DND-41 (cell line): ENCODE results near the gene DRGX.

ENCODE experiments used
- ATAC-seq: fragments of 200-7000 bp; cut with Tn5 transposase; 3 replicates; pipeline ENCODE4 v1.9.1; 2021; ENCODE audit warnings: low read depth; ENCODE audit not compliant: insufficient read depth
- DNase-seq: peaks from one replicate; pipeline ENCODE4 v3.0.0-alpha.2; 2020
- H2AFZ ChIP-seq: 2 replicates; pipeline ENCODE4 v1.6.0; 2012; ENCODE audit warnings: low read depth, low read length
- H3K27ac ChIP-seq: 2 replicates; pipeline ENCODE4 v1.5.1; 2012; ENCODE audit warnings: low read length, inconsistent platforms
- H3K27me3 ChIP-seq: fragments of 200-600 bp; sonication (generic); 2 replicates; pipeline ENCODE4 v1.6.0; 2012; ENCODE audit warnings: low read length, mild to moderate bottlenecking, inconsistent platforms; ENCODE audit not compliant: insufficient read depth, poor library complexity
- H3K36me3 ChIP-seq: 2 replicates; pipeline ENCODE4 v1.5.1; 2012; ENCODE audit warnings: low read length, inconsistent platforms; ENCODE audit not compliant: insufficient read depth
- H3K4me1 ChIP-seq: 2 replicates; pipeline ENCODE4 v1.5.1; 2012; ENCODE audit warnings: mild to moderate bottlenecking, low read length; ENCODE audit not compliant: insufficient read depth
- H3K4me2 ChIP-seq: 2 replicates; pipeline ENCODE4 v1.6.0; 2012; ENCODE audit warnings: mild to moderate bottlenecking, moderate library complexity, low read length, inconsistent platforms; ENCODE audit not compliant: insufficient read depth
- H3K4me3 ChIP-seq, 2 experiments: fragments of 200-600 bp in 1 of 2; shearing (Covaris generic) in 1 of 2; 2 replicates each; pipeline ENCODE4 v1.5.1; 2012 to 2016; ENCODE audit warnings: inconsistent platforms in 2 of 2, low read length in 2 of 2, mild to moderate bottlenecking in 2 of 2, low read depth in 1 of 2, moderate library complexity in 1 of 2
- H3K79me2 ChIP-seq: 2 replicates; pipeline ENCODE4 v1.6.0; 2012; ENCODE audit warnings: low read length, inconsistent platforms; ENCODE audit not compliant: insufficient read depth
- H3K9ac ChIP-seq: 2 replicates; pipeline ENCODE4 v1.6.0; 2012; ENCODE audit warnings: low read depth, mild to moderate bottlenecking, inconsistent platforms, low read length, moderate library complexity
- H3K9me3 ChIP-seq: 2 replicates; pipeline ENCODE4 v1.5.1; 2012; ENCODE audit warnings: low read length, moderate library complexity, mild to moderate bottlenecking, inconsistent platforms; ENCODE audit not compliant: insufficient read depth, severe bottlenecking
- H4K20me1 ChIP-seq: 2 replicates; pipeline ENCODE4 v1.6.0; 2012; ENCODE audit warnings: low read length; ENCODE audit not compliant: insufficient read depth
- EZH2 ChIP-seq: IDR thresholded peaks from 3 replicates; pipeline ENCODE4 v1.6.1; 2012; ENCODE audit warnings: borderline replicate concordance, low read depth, mild to moderate bottlenecking, moderate library complexity, low read length, inconsistent platforms; ENCODE audit not compliant: severe bottlenecking
- TF ChIP-seq, protein P1 (sequence below): IDR thresholded peaks from 2 replicates; pipeline ENCODE4 v1.5.1; 2012; ENCODE audit warnings: borderline replicate concordance, low read length, moderate library complexity, mild to moderate bottlenecking; ENCODE audit not compliant: poor library complexity, severe bottlenecking; ENCODE audit errors: extremely low read depth

DRGX gene

DNA sequence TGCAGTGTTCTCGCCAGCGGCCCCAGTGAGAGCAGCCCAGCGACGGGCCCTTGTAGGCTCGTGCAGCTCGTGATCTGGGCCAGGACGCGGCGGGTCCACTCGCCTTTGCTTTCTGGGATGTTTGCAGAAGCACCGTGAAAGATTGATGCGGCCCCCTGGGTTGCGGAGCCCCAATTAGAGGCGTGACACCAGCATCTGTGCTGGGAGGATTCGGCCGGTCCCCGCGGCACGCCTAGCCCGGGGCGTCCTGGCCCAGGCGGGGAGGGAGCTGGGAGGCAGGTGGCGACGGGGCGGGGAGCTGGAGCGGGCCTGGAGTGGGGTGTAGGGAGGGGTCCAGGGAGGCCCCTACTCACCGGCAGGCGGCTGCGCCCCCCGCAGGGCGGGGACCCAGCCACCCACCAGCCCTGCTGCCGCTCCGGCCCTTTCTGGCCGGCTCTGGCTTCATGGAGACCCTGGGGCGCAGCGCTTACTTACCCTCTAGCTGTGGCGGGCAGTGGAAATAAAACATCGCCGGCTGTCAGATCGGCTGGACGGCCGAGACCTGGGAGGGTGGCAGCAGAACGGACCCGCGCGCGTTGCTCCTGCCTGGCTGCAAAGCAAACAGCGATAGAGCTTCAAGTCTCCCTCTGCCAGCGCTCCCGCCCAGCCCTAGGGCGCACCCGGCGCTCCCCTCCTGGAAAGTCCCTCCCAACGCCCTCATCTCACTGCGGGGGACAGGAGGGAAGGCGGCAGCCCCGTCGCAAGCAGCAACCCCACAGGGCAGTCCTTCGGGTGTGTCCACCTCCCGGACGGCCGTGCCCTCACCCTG lies 752 bp downstream of the DRGX start:
- TF ChIP-seq EZH2 = no peak
- Histone ChIP-seq H3K79me2 (no peaks in the 10 kb centered on the region), H3K9ac (no peak overlapping the region), H3K4me1 (no peaks in the 10 kb centered on the region), H3K9me3 (no peaks in the 10 kb centered on the region), H2AFZ (no peak overlapping the region), H3K36me3 (no peaks in the 10 kb centered on the region), H3K27me3 (no peaks in the 10 kb centered on the region), H3K27ac (no peak overlapping the region), H3K4me2 (no peak overlapping the region), H3K4me3 (no peak overlapping the region), H4K20me1 (no peaks in the 10 kb centered on the region; the same call in 1 of the 2 replicates)
- ATAC-seq (no peak), DNase-seq (no peak)

DNA sequence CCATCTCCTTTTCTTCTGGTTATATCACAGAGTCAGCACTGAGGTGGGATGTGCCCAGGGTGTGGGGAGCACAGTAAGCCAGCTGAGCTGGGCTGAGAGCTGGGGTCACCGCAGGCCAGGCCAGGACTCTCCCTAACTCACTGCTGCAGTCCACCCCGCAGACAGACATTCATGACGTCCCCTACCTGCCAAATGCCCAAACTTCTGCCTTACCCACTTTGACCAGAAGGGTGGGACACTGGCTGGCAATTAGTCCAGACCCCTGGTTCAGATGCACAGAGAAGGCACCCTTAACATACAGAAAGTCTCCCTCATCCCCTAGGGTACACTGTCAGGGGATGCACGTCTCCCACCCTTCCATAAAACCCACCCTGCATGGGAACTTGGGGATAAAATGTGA lies 2.1 kb downstream of the DRGX start:
- ATAC-seq = no peak
- DNase-seq = no peak
- Histone ChIP-seq H3K9me3 (no peaks in the 10 kb centered on the region), H3K9ac (no peak overlapping the region), H4K20me1 (no peaks in the 10 kb centered on the region; the same call in 1 of the 2 replicates), H3K79me2 (no peaks in the 10 kb centered on the region), H3K4me1 (no peaks in the 10 kb centered on the region), H2AFZ (no peak overlapping the region), H3K4me3 (no peak overlapping the region), H3K27ac (no peak overlapping the region), H3K27me3 (no peaks in the 10 kb centered on the region), H3K36me3 (no peaks in the 10 kb centered on the region), H3K4me2 (no peak overlapping the region)
- TF ChIP-seq EZH2 = no peak
- TF ChIP-seq, protein P1, sequence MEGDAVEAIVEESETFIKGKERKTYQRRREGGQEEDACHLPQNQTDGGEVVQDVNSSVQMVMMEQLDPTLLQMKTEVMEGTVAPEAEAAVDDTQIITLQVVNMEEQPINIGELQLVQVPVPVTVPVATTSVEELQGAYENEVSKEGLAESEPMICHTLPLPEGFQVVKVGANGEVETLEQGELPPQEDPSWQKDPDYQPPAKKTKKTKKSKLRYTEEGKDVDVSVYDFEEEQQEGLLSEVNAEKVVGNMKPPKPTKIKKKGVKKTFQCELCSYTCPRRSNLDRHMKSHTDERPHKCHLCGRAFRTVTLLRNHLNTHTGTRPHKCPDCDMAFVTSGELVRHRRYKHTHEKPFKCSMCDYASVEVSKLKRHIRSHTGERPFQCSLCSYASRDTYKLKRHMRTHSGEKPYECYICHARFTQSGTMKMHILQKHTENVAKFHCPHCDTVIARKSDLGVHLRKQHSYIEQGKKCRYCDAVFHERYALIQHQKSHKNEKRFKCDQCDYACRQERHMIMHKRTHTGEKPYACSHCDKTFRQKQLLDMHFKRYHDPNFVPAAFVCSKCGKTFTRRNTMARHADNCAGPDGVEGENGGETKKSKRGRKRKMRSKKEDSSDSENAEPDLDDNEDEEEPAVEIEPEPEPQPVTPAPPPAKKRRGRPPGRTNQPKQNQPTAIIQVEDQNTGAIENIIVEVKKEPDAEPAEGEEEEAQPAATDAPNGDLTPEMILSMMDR = no peak

DNA sequence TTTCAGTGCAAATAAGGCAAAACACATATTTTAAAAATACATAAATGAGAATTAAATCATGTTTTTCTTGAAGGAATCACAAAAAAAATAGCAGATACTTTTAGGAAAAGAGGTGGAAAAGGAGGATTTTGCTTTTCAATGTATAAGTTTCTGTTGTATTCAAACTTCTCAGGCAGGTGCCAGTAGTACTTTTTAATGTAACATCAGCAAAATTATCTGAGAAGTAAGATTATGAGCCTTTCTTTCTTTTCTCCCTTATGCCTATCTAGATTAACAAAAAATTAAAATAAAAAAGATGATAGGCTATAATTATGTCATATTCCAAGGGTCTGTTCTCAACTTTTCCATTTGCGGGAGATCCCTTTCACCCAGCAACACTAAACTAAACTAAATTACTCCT lies 2.6 kb downstream of the DRGX start:
- H3K79me2 ChIP-seq = no peaks in the 10 kb centered on the region
- H2AFZ ChIP-seq = no peak overlapping the region
- H3K9me3 ChIP-seq = no peaks in the 10 kb centered on the region
- no peaks in the 10 kb centered on the region for H3K36me3 ChIP-seq
- DNase-seq (no peak), ATAC-seq (no peak)
- H3K4me3 ChIP-seq = no peak overlapping the region
- H3K27ac ChIP-seq = no peak overlapping the region
- H3K4me2 ChIP-seq = no peak overlapping the region
- no peaks in the 10 kb centered on the region for H3K4me1 ChIP-seq
- no peak for TF ChIP-seq EZH2
- TF ChIP-seq, protein P1 = no peak
- no peaks in the 10 kb centered on the region for H3K27me3 ChIP-seq
- H4K20me1 ChIP-seq = no peaks in the 10 kb centered on the region; the same call in 1 of the 2 replicates
- no peak overlapping the region for H3K9ac ChIP-seq

DNA sequence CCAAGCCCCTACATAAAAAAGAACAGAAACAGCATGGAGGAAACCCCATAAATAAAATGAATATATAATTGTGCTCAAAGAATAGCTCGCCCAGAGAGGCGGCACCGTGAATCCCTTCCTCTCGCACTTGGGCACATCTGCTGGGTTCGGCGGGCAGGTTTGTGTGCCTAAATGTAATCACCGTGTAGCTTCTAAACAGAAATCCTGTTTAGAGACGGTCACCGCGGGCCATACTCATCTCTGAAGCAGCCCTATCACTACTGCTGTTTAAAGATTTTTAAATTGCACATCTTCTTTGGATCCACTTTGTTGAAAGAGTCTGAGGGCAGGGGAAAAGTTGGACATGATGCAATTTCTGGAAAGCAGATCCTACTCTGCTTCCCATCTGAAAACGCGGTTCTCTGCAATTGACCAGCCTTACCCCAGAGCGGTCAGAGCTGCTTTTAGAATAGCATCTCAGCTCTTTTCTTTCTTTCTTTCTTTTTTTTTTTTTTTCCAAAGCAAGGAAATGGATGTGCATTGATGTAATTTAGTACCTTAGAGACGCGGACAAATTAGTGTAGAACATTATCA lies 6.4 kb downstream of the DRGX start:
- Histone ChIP-seq H3K9ac (no peak overlapping the region), H2AFZ (no peak overlapping the region), H3K9me3 (no peaks in the 10 kb centered on the region), H3K4me1 (no peaks in the 10 kb centered on the region), H3K27ac (no peak overlapping the region), H3K27me3 (no peaks in the 10 kb centered on the region), H3K36me3 (no peaks in the 10 kb centered on the region), H3K4me3 (no peak overlapping the region), H3K4me2 (no peak overlapping the region), H4K20me1 (no peaks in the 10 kb centered on the region; the same call in 1 of the 2 replicates), H3K79me2 (no peaks in the 10 kb centered on the region)
- DNase-seq = no peak
- ATAC-seq = no peak
- TF ChIP-seq, protein P1 = no peak
- no peak for TF ChIP-seq EZH2
